Mesenchymal stem cell (in vitro differentiated cells and primary cell): ENCODE data around the gene CA5A.
"Not testable (repeated sequence)": the region's sequence is repeated elsewhere in the genome, so short reads cannot be mapped to it uniquely, and the experiment has no call there.

Experiments used
- DNase-seq: peaks from one replicate; pipeline ENCODE4 v3.0.0-alpha.2; 2013
- H2AFZ ChIP-seq: one replicate; pipeline ENCODE4 v1.6.1; 2013; ENCODE audit warnings: low read depth, mild to moderate bottlenecking, control low read depth, inconsistent platforms, low read length, moderate library complexity
- H2AK5ac ChIP-seq: 2 replicates; pipeline ENCODE4 v1.6.1; 2013; ENCODE audit warnings: low read length, moderate library complexity, mild to moderate bottlenecking, inconsistent platforms; ENCODE audit not compliant: severe bottlenecking
- H2BK120ac ChIP-seq: one replicate; pipeline ENCODE4 v1.6.1; 2013; ENCODE audit warnings: low read depth, mild to moderate bottlenecking, inconsistent platforms, low read length, moderate library complexity
- H2BK12ac ChIP-seq, 2 experiments: one replicate each; pipeline ENCODE4 v1.6.1; 2013; ENCODE audit warnings: inconsistent platforms in 2 of 2, low read length in 2 of 2, mild to moderate bottlenecking in 2 of 2, moderate library complexity in 2 of 2, control low read depth in 1 of 2
- H2BK15ac ChIP-seq: one replicate; pipeline ENCODE4 v1.6.1; 2013; ENCODE audit warnings: mild to moderate bottlenecking, low read depth, inconsistent platforms; ENCODE audit not compliant: poor library complexity, severe bottlenecking
- H2BK5ac ChIP-seq: 2 replicates; pipeline ENCODE4 v1.6.1; 2013; ENCODE audit warnings: low read depth, mild to moderate bottlenecking, low read length, control low read depth, inconsistent platforms; ENCODE audit not compliant: poor library complexity, severe bottlenecking
- H3K14ac ChIP-seq, 2 experiments: one replicate each; pipeline ENCODE4 v1.6.1; 2013; ENCODE audit warnings: inconsistent platforms in 2 of 2, low read length in 2 of 2, control low read depth in 1 of 2, mild to moderate bottlenecking in 1 of 2, moderate library complexity in 1 of 2
- H3K18ac ChIP-seq, 2 experiments: one replicate each; pipeline ENCODE4 v1.6.1; 2013; ENCODE audit warnings: inconsistent platforms in 2 of 2, low read length in 2 of 2, control low read depth in 1 of 2, low read depth in 1 of 2, mild to moderate bottlenecking in 1 of 2
- H3K23ac ChIP-seq, 2 experiments: one replicate each; pipeline ENCODE4 v1.6.1; 2013; ENCODE audit warnings: inconsistent platforms in 2 of 2, low read length in 2 of 2, mild to moderate bottlenecking in 2 of 2, moderate library complexity in 2 of 2, control low read depth in 1 of 2
- H3K27ac ChIP-seq: 2 replicates; pipeline ENCODE4 v1.5.1; 2013; ENCODE audit warnings: mild to moderate bottlenecking, moderate library complexity, low read length, control low read depth, inconsistent platforms; ENCODE audit not compliant: poor library complexity, severe bottlenecking
- H3K27me3 ChIP-seq, 2 experiments: 2 replicates each; pipeline versions ENCODE4 v1.6.1 to v1.7.0; 2013; ENCODE audit warnings: low read length in 2 of 2, mild to moderate bottlenecking in 2 of 2, moderate library complexity in 2 of 2, control low read depth in 1 of 2, inconsistent platforms in 1 of 2; ENCODE audit not compliant: control insufficient read depth in 1 of 2, insufficient read depth in 1 of 2
- H3K36me3 ChIP-seq, 2 experiments: 2 replicates each; pipeline versions ENCODE4 v1.6.1 to v1.7.0; 2013; ENCODE audit warnings: low read length in 2 of 2, control low read depth in 1 of 2, inconsistent platforms in 1 of 2, low read depth in 1 of 2, mild to moderate bottlenecking in 1 of 2; ENCODE audit not compliant: insufficient read depth in 2 of 2, control insufficient read depth in 1 of 2
- H3K4ac ChIP-seq, 2 experiments: one replicate each; pipeline ENCODE4 v1.6.1; 2013; ENCODE audit warnings: inconsistent platforms in 2 of 2, low read length in 2 of 2, mild to moderate bottlenecking in 2 of 2, moderate library complexity in 2 of 2, control low read depth in 1 of 2, low read depth in 1 of 2
- H3K4me1 ChIP-seq: 2 replicates; pipeline ENCODE4 v1.6.1; 2013; ENCODE audit warnings: low read depth, low read length, control low read depth; ENCODE audit not compliant: control insufficient read depth, insufficient read depth
- H3K4me2 ChIP-seq: 2 replicates; pipeline ENCODE4 v1.6.1; 2013; ENCODE audit warnings: low read length, mild to moderate bottlenecking, inconsistent platforms; ENCODE audit not compliant: poor library complexity, severe bottlenecking
- H3K4me3 ChIP-seq, 2 experiments: 2 replicates each; pipeline versions ENCODE4 v1.5.1 to v1.7.0; 2013; ENCODE audit warnings: low read length in 2 of 2, mild to moderate bottlenecking in 2 of 2, control low read depth in 1 of 2, low read depth in 1 of 2; ENCODE audit not compliant: insufficient read depth in 1 of 2
- H3K79me1 ChIP-seq: replicated peaks from 2 replicates; pipeline ENCODE4 v1.6.1; 2013; ENCODE audit warnings: mild to moderate bottlenecking, control low read depth, low read length, inconsistent platforms; ENCODE audit not compliant: poor library complexity, severe bottlenecking
- H3K9ac ChIP-seq: 2 replicates; pipeline ENCODE4 v1.7.0; 2013; ENCODE audit warnings: mild to moderate bottlenecking, low read length, moderate library complexity
- H3K9me3 ChIP-seq: 2 replicates; pipeline ENCODE4 v1.7.0; 2013; ENCODE audit warnings: mild to moderate bottlenecking, low read length; ENCODE audit not compliant: control insufficient read depth
- H4K8ac ChIP-seq: one replicate; pipeline ENCODE4 v1.6.1; 2013; ENCODE audit warnings: inconsistent platforms, mild to moderate bottlenecking, low read length, moderate library complexity
- H4K91ac ChIP-seq: one replicate; pipeline ENCODE4 v1.6.1; 2013; ENCODE audit warnings: mild to moderate bottlenecking, low read length, inconsistent platforms
- WGBS: methylation state at CpG from one replicate; pipeline ENCODE4 v1.1.7; 2013; ENCODE audit warnings: mixed read lengths; 5-methylcytosine and 5-hydroxymethylcytosine counted together

Gene CA5A

GRCh38 chr16:87860553-87861299 lies 75.6 kb downstream of the CA5A start:
- Histone ChIP-seq H3K4ac (peak overlapping the region; percentile 36 to 94), H4K8ac (peak overlapping the region; percentile 19), H3K14ac (peak overlapping the region in 1 of 2 experiments; percentile 44), H3K79me1 (peaks cover 7% of the 10 kb centered on the region), H3K9me3 (no peaks in the 10 kb centered on the region), H3K4me3 (no peak overlapping the region), H4K91ac (peak overlapping the region; percentile 19), H3K36me3 (peaks cover 0 to 15% of the 10 kb centered on the region in 2 experiments), H2AK5ac (peak overlapping the region; percentile 61), H3K4me1 (peaks cover 43% of the 10 kb centered on the region), H2BK12ac (peak overlapping the region in 1 of 2 experiments; percentile 91), H3K27me3 (no peaks in the 10 kb centered on the region), H2BK120ac (peak overlapping the region; percentile 27), H3K27ac (peak overlapping the region; percentile 63), H2AFZ (peak overlapping the region; percentile 39), H3K9ac (peak overlapping the region; percentile 55), H3K4me2 (peak overlapping the region; percentile 1), H3K23ac (peak overlapping the region in 1 of 2 experiments; percentile 69), H2BK15ac (peak overlapping the region; percentile 94), H2BK5ac (no peak overlapping the region), H3K18ac (peak overlapping the region in 1 of 2 experiments; percentile 94)
- WGBS: 48% methylated on average over 26 of the region's 26 CpGs
- peak; percentile 91 for DNase-seq

- H2BK5ac ChIP-seq, H3K14ac ChIP-seq, H3K27ac ChIP-seq, H3K9ac ChIP-seq, H3K27me3 ChIP-seq, H2BK120ac ChIP-seq, H3K9me3 ChIP-seq, DNase-seq, H3K4me3 ChIP-seq, H3K18ac ChIP-seq, H4K8ac ChIP-seq, H3K4me2 ChIP-seq, H2AFZ ChIP-seq, H3K23ac ChIP-seq, H3K4ac ChIP-seq, H2BK15ac ChIP-seq: not testable (repeated sequence)
- H3K79me1 ChIP-seq: peaks cover 14% of the 10 kb centered on the region
- H2AK5ac ChIP-seq: peak overlapping the region; percentile 77
- H2BK12ac ChIP-seq: peak overlapping the region; percentile 6 to 22
- 88% methylated on average over 27 of the region's 27 CpGs for WGBS
- peaks cover 59% of the 10 kb centered on the region for H3K4me1 ChIP-seq
- peak overlapping the region; percentile 62 for H4K91ac ChIP-seq
- peaks cover 0 to 28% of the 10 kb centered on the region in 2 experiments for H3K36me3 ChIP-seq
These were observed 78.0 kb downstream of the CA5A start for GRCh38 chr16:87858151-87858993.

GRCh38 chr16:87856791-87857228 lies 79.5 kb downstream of the CA5A start:
- H2BK5ac ChIP-seq: no peak overlapping the region
- peak overlapping the region; percentile 34 for H3K27ac ChIP-seq
- H3K36me3 ChIP-seq: peaks cover 0 to 23% of the 10 kb centered on the region in 2 experiments
- WGBS: 81% methylated on average over 15 of the region's 15 CpGs
- no peak overlapping the region for H2BK120ac ChIP-seq
- peak overlapping the region in 1 of 2 experiments; percentile 36 for H3K23ac ChIP-seq
- no peaks in the 10 kb centered on the region for H3K27me3 ChIP-seq
- no peak overlapping the region for H3K9ac ChIP-seq
- H2AFZ ChIP-seq: no peak overlapping the region
- no peak overlapping the region for H3K4me2 ChIP-seq
- H2BK12ac ChIP-seq: peak overlapping the region; percentile 14 to 47
- H4K8ac ChIP-seq: peak overlapping the region; percentile 13
- no peak overlapping the region for H3K4me3 ChIP-seq
- peak overlapping the region in 1 of 2 experiments; percentile 57 for H3K4ac ChIP-seq
- peak overlapping the region; percentile 26 for H2BK15ac ChIP-seq
- no peak overlapping the region for H2AK5ac ChIP-seq
- peak overlapping the region in 1 of 2 experiments; percentile 58 for H3K14ac ChIP-seq
- H4K91ac ChIP-seq: peak overlapping the region; percentile 84
- no peak for DNase-seq
- H3K4me1 ChIP-seq: peaks cover 68% of the 10 kb centered on the region
- H3K18ac ChIP-seq: peak overlapping the region; percentile 68 to 69
- peaks cover 17% of the 10 kb centered on the region for H3K79me1 ChIP-seq
- no peaks in the 10 kb centered on the region for H3K9me3 ChIP-seq
